CD8-positive, alpha-beta memory T cell (primary cell): ENCODE measurements around the gene NPM3. TPM values are rescaled to one million over a fixed set of nuclear protein-coding genes. Genes with fewer than 3 reads are reported as not detected.

Source experiments
- CTCF ChIA-PET: fragments of 350-600 bp; sonication (Branson Sonifier 250); formaldehyde crosslinking; loops from one replicate; lab custom pipeline; 2021; ENCODE audit warnings: antibody characterized with exemption; lab: Charles Lee
- POLR2A ChIA-PET: fragments of 350-600 bp; sonication (Branson Sonifier 250); formaldehyde crosslinking; loops from one replicate; lab custom pipeline; 2021; ENCODE audit warnings: antibody characterized with exemption; lab: Charles Lee
- DNase-seq, 5 donors: peaks; one replicate each; pipeline versions ENCODE4 v3.0.0 to v3.0.0-alpha.2; 2020 to 2022; ENCODE audit warnings: mixed read lengths in 1 of 5
- H3K27ac ChIP-seq: one replicate; pipeline ENCODE4 v1.7.0; 2013; ENCODE audit warnings: low read depth, mild to moderate bottlenecking, low read length, moderate library complexity
- H3K27me3 ChIP-seq: 2 replicates; pipeline ENCODE4 v1.7.0; 2013; ENCODE audit warnings: low read length, mild to moderate bottlenecking; ENCODE audit not compliant: insufficient read depth, poor library complexity, severe bottlenecking
- H3K36me3 ChIP-seq: 2 replicates; pipeline ENCODE4 v1.7.0; 2013; ENCODE audit warnings: mild to moderate bottlenecking, low read length, moderate library complexity; ENCODE audit not compliant: insufficient read depth
- H3K4me1 ChIP-seq: 2 replicates; pipeline ENCODE4 v1.7.0; 2013; ENCODE audit warnings: mild to moderate bottlenecking, low read length, moderate library complexity; ENCODE audit not compliant: insufficient read depth
- H3K4me3 ChIP-seq: 2 replicates; pipeline ENCODE4 v1.7.0; 2013; ENCODE audit warnings: mild to moderate bottlenecking, low read length
- H3K9me3 ChIP-seq: 2 replicates; pipeline ENCODE4 v1.7.0; 2013; ENCODE audit warnings: mild to moderate bottlenecking, low read length
- H3K27ac Mint-ChIP-seq, 8 donors: one replicate each; pipeline ENCODE4 v1.8.0; 2020 to 2021; ENCODE audit warnings: mixed read lengths in 8 of 8, mild to moderate bottlenecking in 6 of 8, inconsistent platforms in 3 of 8, moderate library complexity in 3 of 8
- H3K27me3 Mint-ChIP-seq, 2 donors: one replicate each; pipeline ENCODE4 v1.8.0; 2020 to 2021; ENCODE audit warnings: mixed read lengths in 2 of 2, mild to moderate bottlenecking in 1 of 2, moderate library complexity in 1 of 2
- H3K36me3 Mint-ChIP-seq, 3 donors: one replicate each; pipeline ENCODE4 v1.8.0; 2020 to 2021; ENCODE audit warnings: mixed read lengths in 3 of 3, inconsistent platforms in 1 of 3, mild to moderate bottlenecking in 1 of 3
- H3K4me1 Mint-ChIP-seq, 3 donors: one replicate each; pipeline ENCODE4 v1.8.0; 2020 to 2021; ENCODE audit warnings: mixed read lengths in 3 of 3, inconsistent platforms in 1 of 3, mild to moderate bottlenecking in 1 of 3
- H3K4me3 Mint-ChIP-seq, 7 donors: one replicate each; pipeline ENCODE4 v1.8.0; 2020 to 2021; ENCODE audit warnings: mixed read lengths in 7 of 7, mild to moderate bottlenecking in 6 of 7, moderate library complexity in 4 of 7, inconsistent platforms in 2 of 7
- H3K9me3 Mint-ChIP-seq, 5 donors: one replicate each; pipeline ENCODE4 v1.8.0; 2020 to 2022; ENCODE audit warnings: mixed read lengths in 5 of 5, mild to moderate bottlenecking in 3 of 5, moderate library complexity in 2 of 5, inconsistent platforms in 1 of 5
- polyA plus RNA-seq: library from polyadenylated mRNA; unstranded; fragments of 300-500 nt; fragmentation: Illumina TruSeq; gene quantifications from one replicate; pipeline ENCODE4 v1.2.3, GENCODE V29; 2021
- total RNA-seq, 2 experiments: library from RNA; stranded (reverse); gene quantifications; one replicate each; pipeline ENCODE4 v1.2.3, GENCODE V29; 2021

Gene NPM3
- total and polyA plus RNA-seq, 3 experiments from 2014 or later: 7.5 to 217 (median 209) TPM

GRCh38 chr10:101781984-101782810 lies 1.0 kb downstream of the NPM3 start:
- H3K27ac ChIP-seq: peak overlapping the region; percentile 52
- Mint-ChIP-seq H3K4me1 (peaks cover 55 to 86% (median 63%) of the 10 kb centered on the region in 3 donors), H3K9me3 (no peaks in the 10 kb centered on the region), H3K27ac (peak overlapping the region in 5 of 8 donors; percentile 55 to 98 (median 84)), H3K36me3 (peaks cover 0 to 34% (median 6%) of the 10 kb centered on the region in 3 donors), H3K4me3 (peak overlapping the region; percentile 91 to 100 (median 99)), H3K27me3 (peaks cover 15 to 20% of the 10 kb centered on the region in 2 donors)
- DNase-seq: peak in 1 of 5 donors; percentile 44
- H3K36me3 ChIP-seq: peaks cover 11% of the 10 kb centered on the region
- POLR2A ChIA-PET: interaction anchor here (4.6 kb wide), 1 partner anchor 36 kb away, joined by 24 read pairs; the partner anchor contains the start of gene OGA
- H3K4me1 ChIP-seq: peaks cover 54% of the 10 kb centered on the region
- CTCF ChIA-PET: interaction anchor here (0.9 to 2.7 kb wide), 20 partner anchors 11 to 621 kb away, joined by 3 to 27 read pairs (median 5); partner anchors contain the start of genes DPCD, OGA and POLL
- peak overlapping the region; percentile 67 for H3K4me3 ChIP-seq
- peaks cover 14% of the 10 kb centered on the region for H3K27me3 ChIP-seq
- no peaks in the 10 kb centered on the region for H3K9me3 ChIP-seq

DNA sequence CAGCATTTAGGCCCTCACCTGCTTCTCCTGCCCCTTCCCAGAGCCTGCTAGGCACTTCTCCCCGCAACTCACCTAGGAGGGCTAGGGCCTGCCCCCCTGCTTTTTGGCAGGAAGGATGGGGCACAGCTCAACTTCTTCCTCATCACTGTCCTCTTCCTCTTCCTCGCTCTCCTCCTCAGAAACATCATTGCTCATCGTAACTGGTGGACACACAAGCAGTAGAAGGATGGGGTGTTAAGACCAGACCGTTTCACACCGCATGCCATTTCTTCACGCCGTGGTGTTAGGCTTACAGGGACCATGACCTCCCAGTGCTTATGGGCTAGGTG lies 1.6 kb downstream of the NPM3 start:
- CTCF ChIA-PET: interaction anchor here (0.6 to 3.5 kb wide), 27 partner anchors 10 to 621 kb away, joined by 3 to 27 read pairs (median 4); partner anchors contain the start of genes DPCD, OGA and POLL
- POLR2A ChIA-PET: interaction anchor here (0.6 to 4.6 kb wide), 2 partner anchors 36 to 994 kb away, joined by 3 to 24 read pairs; partner anchors contain the start of gene OGA
- H3K4me1 ChIP-seq: peaks cover 54% of the 10 kb centered on the region
- DNase-seq: no peak
- Mint-ChIP-seq H3K4me1 (peaks cover 55 to 87% (median 61%) of the 10 kb centered on the region in 3 donors), H3K36me3 (peaks cover 0 to 30% (median 5%) of the 10 kb centered on the region in 3 donors), H3K9me3 (no peaks in the 10 kb centered on the region), H3K27me3 (peaks cover 18 to 25% of the 10 kb centered on the region in 2 donors), H3K4me3 (peak overlapping the region; percentile 61 to 100 (median 98)), H3K27ac (peak overlapping the region in 4 of 8 donors; percentile 55 to 84 (median 58))
- H3K27me3 ChIP-seq: peaks cover 19% of the 10 kb centered on the region
- no peak overlapping the region for H3K27ac ChIP-seq
- H3K36me3 ChIP-seq: peaks cover 8% of the 10 kb centered on the region
- H3K4me3 ChIP-seq: no peak overlapping the region
- H3K9me3 ChIP-seq: no peaks in the 10 kb centered on the region

- H3K36me3 Mint-ChIP-seq: peaks cover 0 to 25% (median 4%) of the 10 kb centered on the region in 3 donors
- H3K27me3 ChIP-seq: peaks cover 21% of the 10 kb centered on the region
- peaks cover 18 to 26% of the 10 kb centered on the region in 2 donors for H3K27me3 Mint-ChIP-seq
- H3K4me3 ChIP-seq: no peak overlapping the region
- H3K4me1 Mint-ChIP-seq: peaks cover 54 to 85% (median 58%) of the 10 kb centered on the region in 3 donors
- H3K9me3 ChIP-seq: no peaks in the 10 kb centered on the region
- no peak overlapping the region for H3K27ac ChIP-seq
- no peaks in the 10 kb centered on the region for H3K9me3 Mint-ChIP-seq
- ChIA-PET POLR2A (interaction anchor here (0.6 to 4.6 kb wide), 2 partner anchors 37 to 995 kb away, joined by 3 to 24 read pairs; partner anchors contain the start of gene OGA), CTCF (interaction anchor here (0.6 to 3.5 kb wide), 26 partner anchors 10 to 620 kb away, joined by 3 to 27 read pairs (median 4); partner anchors contain the start of genes DPCD, OGA and POLL)
- peaks cover 54% of the 10 kb centered on the region for H3K4me1 ChIP-seq
- peaks cover 4% of the 10 kb centered on the region for H3K36me3 ChIP-seq
- DNase-seq: peak; percentile 55 to 77 (median 62)
- H3K27ac Mint-ChIP-seq: peak overlapping the region in 3 of 8 donors; percentile 36 to 57 (median 55)
- peak overlapping the region; percentile 43 to 100 (median 71) for H3K4me3 Mint-ChIP-seq
These were observed 2.2 kb downstream of the NPM3 start for GRCh38 chr10:101780818-101781654.

GRCh38 chr10:101780187-101780817 lies 2.9 kb downstream of the NPM3 start:
- Mint-ChIP-seq H3K36me3 (peaks cover 0 to 17% (median 1%) of the 10 kb centered on the region in 3 donors), H3K27me3 (peaks cover 18 to 27% of the 10 kb centered on the region in 2 donors), H3K27ac (peak overlapping the region in 3 of 8 donors; percentile 33 to 64 (median 51)), H3K9me3 (no peaks in the 10 kb centered on the region), H3K4me1 (peaks cover 51 to 79% (median 54%) of the 10 kb centered on the region in 3 donors), H3K4me3 (peak overlapping the region; percentile 69 to 89 (median 80))
- Histone ChIP-seq H3K4me3 (peak overlapping the region; percentile 61), H3K36me3 (no peaks in the 10 kb centered on the region), H3K4me1 (peaks cover 56% of the 10 kb centered on the region), H3K9me3 (no peaks in the 10 kb centered on the region), H3K27me3 (peaks cover 23% of the 10 kb centered on the region), H3K27ac (no peak overlapping the region)
- CTCF ChIA-PET: interaction anchor here (1.2 to 3.5 kb wide), 11 partner anchors 9 to 192 kb away, joined by 3 to 27 read pairs (median 12); partner anchors contain the start of genes DPCD, OGA and POLL
- POLR2A ChIA-PET: interaction anchor here (4.6 kb wide), 1 partner anchor 38 kb away, joined by 24 read pairs; the partner anchor contains the start of gene OGA
- DNase-seq: no peak

GRCh38 chr10:101779544-101780186 lies 3.6 kb downstream of the NPM3 start:
- peaks cover 49 to 79% (median 51%) of the 10 kb centered on the region in 3 donors for H3K4me1 Mint-ChIP-seq

GRCh38 chr10:101778781-101779543 lies 4.3 kb downstream of the NPM3 start:
- no peaks in the 10 kb centered on the region for H3K9me3 ChIP-seq
- Mint-ChIP-seq H3K27me3 (peaks cover 27 to 40% of the 10 kb centered on the region in 2 donors), H3K4me3 (peak overlapping the region; percentile 65 to 89 (median 80)), H3K4me1 (peaks cover 48 to 79% (median 51%) of the 10 kb centered on the region in 3 donors), H3K9me3 (no peaks in the 10 kb centered on the region), H3K36me3 (peaks cover 0 to 5% (median 1%) of the 10 kb centered on the region in 3 donors), H3K27ac (peak overlapping the region in 3 of 8 donors; percentile 16 to 70 (median 30))
- H3K27ac ChIP-seq: no peak overlapping the region
- peaks cover 54% of the 10 kb centered on the region for H3K4me1 ChIP-seq
- ChIA-PET CTCF (interaction anchor here (1.0 to 3.5 kb wide), 7 partner anchors 9 to 231 kb away, joined by 3 to 18 read pairs (median 3); partner anchors contain the start of genes DPCD, OGA and POLL), POLR2A (no interaction called here)
- H3K27me3 ChIP-seq: peaks cover 36% of the 10 kb centered on the region
- H3K36me3 ChIP-seq: no peaks in the 10 kb centered on the region
- peak in 1 of 5 donors; percentile 50 for DNase-seq
- peak overlapping the region; percentile 25 for H3K4me3 ChIP-seq

More at GRCh38 chr10:101779544-101780186, 3.6 kb downstream of the NPM3 start:
- Histone ChIP-seq H3K27ac (no peak overlapping the region), H3K36me3 (no peaks in the 10 kb centered on the region), H3K9me3 (no peaks in the 10 kb centered on the region), H3K4me3 (peak overlapping the region; percentile 61), H3K4me1 (peaks cover 58% of the 10 kb centered on the region), H3K27me3 (peaks cover 29% of the 10 kb centered on the region)
- Mint-ChIP-seq H3K9me3 (no peaks in the 10 kb centered on the region), H3K27ac (peak overlapping the region in 3 of 8 donors; percentile 33 to 64 (median 51)), H3K27me3 (peaks cover 20 to 33% of the 10 kb centered on the region in 2 donors), H3K4me3 (peak overlapping the region; percentile 65 to 89 (median 80)), H3K36me3 (peaks cover 0 to 11% (median 1%) of the 10 kb centered on the region in 3 donors)
- DNase-seq: peak; percentile 75 to 85 (median 77)
- ChIA-PET POLR2A (no interaction called here), CTCF (interaction anchor here (1.0 to 3.5 kb wide), 9 partner anchors 9 to 230 kb away, joined by 3 to 27 read pairs (median 5); partner anchors contain the start of genes DPCD, OGA and POLL)
